Measurements from ENCODE around the gene COL12A1. TPM values are rescaled to one million over a fixed set of nuclear protein-coding genes. Genes with fewer than 3 reads are reported as not detected.

COL12A1 gene
- polyA plus RNA-seq, 4 donors: 0.67 to 32.3 (median 7.1) TPM

DNA sequence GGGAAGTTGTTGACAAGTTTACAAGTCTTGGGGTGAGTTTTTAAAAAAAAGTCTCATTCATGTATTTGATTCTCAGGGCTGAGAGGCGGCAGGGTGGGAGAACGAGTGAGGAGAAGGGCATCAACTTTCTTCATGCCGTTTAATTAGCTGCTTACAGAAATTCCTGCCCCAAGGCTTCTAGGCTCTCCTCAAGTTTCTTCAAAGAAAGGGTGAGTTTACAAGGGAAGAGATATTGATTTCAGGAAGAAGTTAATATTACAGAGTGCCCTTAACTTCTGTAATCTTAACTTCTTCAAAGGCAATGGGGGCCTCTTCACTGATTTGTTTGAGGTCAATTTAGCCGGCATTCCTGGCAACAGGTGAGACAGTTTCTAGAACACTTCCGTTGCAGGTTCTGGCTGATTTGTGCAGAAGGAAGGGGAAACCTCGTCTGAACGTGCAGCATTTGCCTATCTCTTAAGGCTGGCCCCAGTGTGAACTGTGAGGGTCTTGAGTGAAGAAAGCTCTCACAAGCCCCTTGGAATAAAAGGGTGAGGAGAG is 3.4 kb upstream of the COL12A1 start:
- Histone ChIP-seq H3K4me3 (ENCODE audit: low read depth in 1 of 3, low read length in 3 of 3) (no peak overlapping the region), H3K4me1 (ENCODE audit: control insufficient read depth in 3 of 3, insufficient read depth in 2 of 3, low read depth in 1 of 3, low read length in 2 of 3) (peaks cover 0 to 43% (median 0%) of the 10 kb centered on the region in 3 donors), H3K36me3 (ENCODE audit: control insufficient read depth in 3 of 3, insufficient read depth in 2 of 3, low read depth in 1 of 3, low read length in 3 of 3) (no peaks in the 10 kb centered on the region), H3K27me3 (ENCODE audit: control insufficient read depth in 3 of 3, insufficient read depth in 3 of 3, low read length in 3 of 3) (peaks cover 0 to 46% (median 12%) of the 10 kb centered on the region in 3 donors), H3K9me3 (ENCODE audit: control insufficient read depth in 2 of 2, insufficient read depth in 1 of 2, low read depth in 1 of 2, low read length in 1 of 2) (no peaks in the 10 kb centered on the region), H3K27ac (ENCODE audit: low read depth in 1 of 3, low read length in 2 of 3) (no peak overlapping the region)
- DNase-seq (no peak), FAIRE-seq (no peak)
- 19 to 28% (median 25%) methylated on average over 7 of the region's 7 CpGs for WGBS, 3 donors

DNA sequence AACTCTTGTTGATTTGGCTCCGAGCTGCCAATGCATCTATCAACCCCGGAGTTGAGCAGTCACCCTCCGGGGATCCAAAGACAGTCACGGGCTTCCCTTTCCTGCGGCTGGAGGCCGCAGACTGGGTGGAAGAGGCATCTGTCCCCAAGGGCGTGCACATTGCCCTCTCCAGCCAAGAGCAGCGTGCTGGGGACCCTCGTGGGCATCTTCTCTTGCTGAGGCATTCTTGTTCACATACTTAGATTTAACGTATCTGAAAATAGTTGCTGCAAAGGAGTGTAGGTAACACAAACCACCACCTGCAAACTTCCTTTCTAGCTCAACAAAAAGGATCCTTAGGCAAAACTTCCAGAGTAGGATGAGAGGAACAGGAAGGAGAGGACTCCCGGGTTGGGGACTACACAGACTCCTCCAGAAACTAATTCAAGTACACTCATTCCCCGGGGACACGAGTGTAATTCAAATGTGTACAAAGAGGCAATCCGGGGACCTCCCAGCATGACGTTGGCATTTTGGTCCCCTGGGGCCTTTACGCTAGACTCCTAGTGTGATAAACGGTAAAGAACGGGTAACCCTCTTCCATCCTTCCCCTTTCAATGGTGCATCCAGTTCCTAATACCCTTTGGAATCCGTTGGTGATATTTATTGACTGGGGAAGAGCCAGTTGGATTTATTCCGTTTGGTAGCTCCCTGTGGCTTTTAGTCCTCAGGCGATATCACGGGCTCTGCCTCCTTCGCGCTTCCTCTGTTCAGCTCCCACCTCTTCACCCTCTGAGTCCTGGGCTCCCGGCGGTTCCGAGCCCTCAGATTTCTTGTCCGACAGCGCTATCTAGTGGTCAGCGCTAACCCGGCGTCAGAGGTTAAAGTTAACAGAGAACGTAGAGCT is 2.7 kb upstream of the COL12A1 start:
- Histone ChIP-seq H3K27me3 (ENCODE audit: control insufficient read depth in 3 of 3, insufficient read depth in 3 of 3, low read length in 3 of 3) (peaks cover 3 to 52% (median 12%) of the 10 kb centered on the region in 3 donors), H3K27ac (ENCODE audit: low read depth in 1 of 3, low read length in 2 of 3) (peak overlapping the region in 2 of 3 donors; percentile 23 to 48), H3K9me3 (ENCODE audit: control insufficient read depth in 2 of 2, insufficient read depth in 1 of 2, low read depth in 1 of 2, low read length in 1 of 2) (no peaks in the 10 kb centered on the region), H3K4me3 (ENCODE audit: low read depth in 1 of 3, low read length in 3 of 3) (peak overlapping the region in 1 of 3 donors; percentile 14), H3K36me3 (ENCODE audit: control insufficient read depth in 3 of 3, insufficient read depth in 2 of 3, low read depth in 1 of 3, low read length in 3 of 3) (no peaks in the 10 kb centered on the region), H3K4me1 (ENCODE audit: control insufficient read depth in 3 of 3, insufficient read depth in 2 of 3, low read depth in 1 of 3, low read length in 2 of 3) (peaks cover 0 to 43% (median 0%) of the 10 kb centered on the region in 3 donors)
- WGBS, 3 donors: 6 to 8% (median 6%) methylated on average over 33 of the region's 33 CpGs
- FAIRE-seq: no peak
- DNase-seq: peak; percentile 74 to 90

DNA sequence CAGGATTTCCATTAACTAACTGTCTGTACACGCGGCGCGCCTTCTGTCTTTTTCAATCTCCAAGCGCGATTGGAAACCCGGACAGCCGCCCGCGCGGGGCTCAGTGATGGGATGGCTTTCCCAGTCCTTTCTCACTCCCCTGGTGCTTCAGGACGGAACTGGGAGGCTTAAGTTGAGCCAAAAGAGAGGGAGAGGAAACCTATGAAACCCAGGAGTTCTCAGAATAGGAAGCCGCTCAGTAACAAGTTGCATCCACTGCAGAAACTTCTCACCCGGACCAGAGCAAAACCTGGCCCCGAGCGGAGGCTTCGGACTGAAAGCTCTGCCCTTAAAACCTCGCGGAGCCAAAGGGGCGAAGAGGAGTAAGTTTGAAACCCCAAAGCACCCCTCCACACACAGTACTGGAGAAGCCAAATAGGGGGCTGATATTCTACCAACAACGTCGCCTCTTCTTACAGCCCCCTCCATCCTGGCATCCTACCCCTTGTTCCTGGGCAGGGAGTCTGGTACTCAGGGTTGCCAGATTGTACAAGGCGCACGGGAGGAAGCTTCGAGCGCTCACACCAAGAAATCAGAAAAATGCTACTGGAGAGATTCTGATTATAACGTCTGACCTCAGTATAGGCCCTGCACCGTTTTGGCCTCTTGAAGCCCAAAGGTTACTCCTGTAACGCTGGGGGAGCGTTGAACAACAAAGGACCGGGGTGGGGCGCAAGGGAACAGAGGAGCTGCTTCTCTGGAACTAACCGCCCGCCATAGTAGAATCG is 906 bp upstream of the COL12A1 start:
- Histone ChIP-seq H3K27me3 (ENCODE audit: control insufficient read depth in 3 of 3, insufficient read depth in 3 of 3, low read length in 3 of 3) (peaks cover 4 to 64% (median 12%) of the 10 kb centered on the region in 3 donors), H3K36me3 (ENCODE audit: control insufficient read depth in 3 of 3, insufficient read depth in 2 of 3, low read depth in 1 of 3, low read length in 3 of 3) (peaks cover 0 to 5% (median 0%) of the 10 kb centered on the region in 3 donors), H3K4me1 (ENCODE audit: control insufficient read depth in 3 of 3, insufficient read depth in 2 of 3, low read depth in 1 of 3, low read length in 2 of 3) (peaks cover 0 to 40% (median 0%) of the 10 kb centered on the region in 3 donors), H3K9me3 (ENCODE audit: control insufficient read depth in 2 of 2, insufficient read depth in 1 of 2, low read depth in 1 of 2, low read length in 1 of 2) (no peaks in the 10 kb centered on the region), H3K27ac (ENCODE audit: low read depth in 1 of 3, low read length in 2 of 3) (peak overlapping the region in 2 of 3 donors; percentile 82 to 88), H3K4me3 (ENCODE audit: low read depth in 1 of 3, low read length in 3 of 3) (peak overlapping the region in 1 of 3 donors; percentile 62)
- WGBS, 3 donors: 8 to 13% (median 11%) methylated on average over 35 of the region's 35 CpGs
- DNase-seq (no peak), FAIRE-seq (no peak)

DNA sequence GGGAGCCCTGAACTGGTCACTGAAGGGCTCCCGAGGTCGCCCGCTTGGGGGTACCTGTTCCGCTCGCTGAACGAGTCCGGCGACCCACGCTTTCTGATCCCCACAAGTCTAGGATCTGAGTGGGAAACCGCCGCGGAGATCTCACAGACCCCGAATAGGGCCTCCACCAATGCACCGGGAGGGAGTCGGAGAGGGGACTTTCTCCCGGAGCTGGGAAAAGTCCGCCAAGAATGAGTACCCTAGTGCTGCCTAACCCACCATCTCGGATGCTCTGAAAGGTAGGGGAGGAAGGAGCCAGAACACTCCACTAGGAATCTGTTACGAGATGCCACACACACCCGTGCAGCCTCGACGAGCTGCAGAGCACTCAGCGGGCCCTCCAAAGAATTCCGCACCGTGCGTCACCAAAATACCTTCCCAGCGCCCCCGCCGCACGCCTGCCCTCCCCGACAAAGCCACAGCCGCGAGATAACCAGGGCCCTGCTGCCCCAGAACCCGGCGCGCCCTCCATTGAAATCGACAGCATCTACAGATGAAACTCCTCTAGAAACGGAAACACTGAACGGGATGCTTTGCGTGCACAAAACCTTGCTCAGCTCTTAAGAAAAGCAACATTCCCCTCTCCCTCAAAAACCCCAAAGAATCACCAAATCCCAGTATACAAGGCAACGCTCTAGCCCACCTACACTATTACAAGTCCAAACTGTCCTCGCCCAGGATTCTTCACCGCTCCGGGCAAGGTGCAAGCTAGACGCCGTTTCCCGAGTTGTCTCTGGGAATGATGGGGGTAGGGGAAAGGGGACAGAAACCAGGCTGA is 686 bp downstream of the COL12A1 start:
- H3K9me3 ChIP-seq (ENCODE audit: control insufficient read depth in 2 of 2, insufficient read depth in 1 of 2, low read depth in 1 of 2, low read length in 1 of 2): no peaks in the 10 kb centered on the region
- H3K36me3 ChIP-seq (ENCODE audit: control insufficient read depth in 3 of 3, insufficient read depth in 2 of 3, low read depth in 1 of 3, low read length in 3 of 3): peaks cover 0 to 6% (median 0%) of the 10 kb centered on the region in 3 donors
- DNase-seq: no peak
- H3K27ac ChIP-seq (ENCODE audit: low read depth in 1 of 3, low read length in 2 of 3): peak overlapping the region; percentile 17 to 88 (median 82)
- peaks cover 0 to 35% (median 2%) of the 10 kb centered on the region in 3 donors for H3K4me1 ChIP-seq (ENCODE audit: control insufficient read depth in 3 of 3, insufficient read depth in 2 of 3, low read depth in 1 of 3, low read length in 2 of 3)
- FAIRE-seq: no peak
- peaks cover 4 to 68% (median 12%) of the 10 kb centered on the region in 3 donors for H3K27me3 ChIP-seq (ENCODE audit: control insufficient read depth in 3 of 3, insufficient read depth in 3 of 3, low read length in 3 of 3)
- 2 to 4% (median 4%) methylated on average over 44 to 47 of the region's 47 CpGs for WGBS, 3 donors
- H3K4me3 ChIP-seq (ENCODE audit: low read depth in 1 of 3, low read length in 3 of 3): peak overlapping the region; percentile 5 to 62 (median 29)

DNA sequence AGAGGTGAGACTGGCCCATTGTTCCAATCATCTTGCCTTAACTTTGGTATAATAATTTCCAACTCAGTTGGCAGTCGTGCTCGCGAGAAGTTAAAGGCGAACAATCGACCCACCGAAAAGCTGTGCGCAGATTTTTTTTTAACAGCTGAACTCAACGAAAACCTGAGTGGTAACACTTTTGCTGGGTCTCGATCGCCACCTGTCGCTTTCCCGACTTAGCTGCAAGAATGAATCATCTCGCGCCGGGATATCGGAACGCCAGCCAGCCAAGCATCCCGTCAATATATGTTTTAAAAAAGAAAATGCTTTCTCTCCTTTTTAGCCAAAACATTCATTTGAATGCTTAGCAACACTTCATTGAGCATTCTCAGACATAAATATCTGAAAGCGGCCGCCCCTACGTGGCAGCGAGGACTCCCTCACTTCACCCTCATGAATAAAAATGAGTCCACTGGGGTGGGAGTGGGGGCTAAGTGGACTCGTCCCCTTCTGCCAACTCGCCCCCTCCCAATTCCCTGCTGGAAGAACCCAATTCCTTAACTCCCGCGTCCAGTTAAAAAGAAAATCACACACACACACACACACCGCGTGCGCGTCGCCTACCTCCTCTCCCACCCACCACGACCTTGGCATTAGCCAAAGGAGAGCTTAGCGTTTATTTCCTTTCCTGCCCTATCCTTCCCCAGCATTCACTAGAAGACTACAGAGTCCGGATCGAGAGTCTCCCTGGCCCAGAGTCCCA is 1.5 kb downstream of the COL12A1 start:
- Histone ChIP-seq H3K4me3 (ENCODE audit: low read depth in 1 of 3, low read length in 3 of 3) (peak overlapping the region in 2 of 3 donors; percentile 29 to 62), H3K27me3 (ENCODE audit: control insufficient read depth in 3 of 3, insufficient read depth in 3 of 3, low read length in 3 of 3) (peaks cover 4 to 68% (median 12%) of the 10 kb centered on the region in 3 donors), H3K27ac (ENCODE audit: low read depth in 1 of 3, low read length in 2 of 3) (peak overlapping the region in 2 of 3 donors; percentile 82 to 88), H3K36me3 (ENCODE audit: control insufficient read depth in 3 of 3, insufficient read depth in 2 of 3, low read depth in 1 of 3, low read length in 3 of 3) (peaks cover 0 to 6% (median 0%) of the 10 kb centered on the region in 3 donors), H3K9me3 (ENCODE audit: control insufficient read depth in 2 of 2, insufficient read depth in 1 of 2, low read depth in 1 of 2, low read length in 1 of 2) (no peaks in the 10 kb centered on the region), H3K4me1 (ENCODE audit: control insufficient read depth in 3 of 3, insufficient read depth in 2 of 3, low read depth in 1 of 3, low read length in 2 of 3) (peaks cover 0 to 35% (median 2%) of the 10 kb centered on the region in 3 donors)
- peak; percentile 54 to 76 for DNase-seq
- no peak for FAIRE-seq
- 1 to 7% (median 5%) methylated on average over 35 of the region's 35 CpGs for WGBS, 3 donors

DNA sequence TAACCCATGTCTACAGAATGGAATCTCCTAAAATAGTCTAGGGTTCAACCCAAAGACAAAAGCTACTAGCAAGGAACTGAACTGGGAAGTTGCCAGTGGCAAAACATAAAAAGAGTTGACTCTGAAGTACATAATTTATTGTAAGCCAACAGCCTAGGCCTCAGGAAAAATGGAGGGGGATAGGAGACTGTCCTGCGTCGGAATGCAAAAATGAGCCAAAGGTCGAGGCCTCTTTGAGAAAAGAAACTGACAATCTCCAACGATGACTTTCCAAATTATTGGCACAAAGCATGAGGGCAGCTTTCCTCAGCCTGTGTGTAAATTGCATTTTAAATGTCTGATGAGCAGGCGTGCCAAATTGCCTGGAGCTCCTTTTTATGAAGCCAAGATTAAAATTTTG is 2.1 kb downstream of the COL12A1 start:
- peak overlapping the region in 1 of 3 donors; percentile 59 for H3K27ac ChIP-seq (ENCODE audit: low read depth in 1 of 3, low read length in 2 of 3)
- no peaks in the 10 kb centered on the region for H3K9me3 ChIP-seq (ENCODE audit: control insufficient read depth in 2 of 2, insufficient read depth in 1 of 2, low read depth in 1 of 2, low read length in 1 of 2)
- FAIRE-seq (no peak), DNase-seq (no peak)
- peaks cover 0 to 35% (median 2%) of the 10 kb centered on the region in 3 donors for H3K4me1 ChIP-seq (ENCODE audit: control insufficient read depth in 3 of 3, insufficient read depth in 2 of 3, low read depth in 1 of 3, low read length in 2 of 3)
- peak overlapping the region in 1 of 3 donors; percentile 62 for H3K4me3 ChIP-seq (ENCODE audit: low read depth in 1 of 3, low read length in 3 of 3)
- peaks cover 0 to 6% (median 0%) of the 10 kb centered on the region in 3 donors for H3K36me3 ChIP-seq (ENCODE audit: control insufficient read depth in 3 of 3, insufficient read depth in 2 of 3, low read depth in 1 of 3, low read length in 3 of 3)
- peaks cover 4 to 67% (median 12%) of the 10 kb centered on the region in 3 donors for H3K27me3 ChIP-seq (ENCODE audit: control insufficient read depth in 3 of 3, insufficient read depth in 3 of 3, low read length in 3 of 3)
- WGBS, 3 donors: 33 to 43% (median 38%) methylated on average over 5 of the region's 5 CpGs

DNA sequence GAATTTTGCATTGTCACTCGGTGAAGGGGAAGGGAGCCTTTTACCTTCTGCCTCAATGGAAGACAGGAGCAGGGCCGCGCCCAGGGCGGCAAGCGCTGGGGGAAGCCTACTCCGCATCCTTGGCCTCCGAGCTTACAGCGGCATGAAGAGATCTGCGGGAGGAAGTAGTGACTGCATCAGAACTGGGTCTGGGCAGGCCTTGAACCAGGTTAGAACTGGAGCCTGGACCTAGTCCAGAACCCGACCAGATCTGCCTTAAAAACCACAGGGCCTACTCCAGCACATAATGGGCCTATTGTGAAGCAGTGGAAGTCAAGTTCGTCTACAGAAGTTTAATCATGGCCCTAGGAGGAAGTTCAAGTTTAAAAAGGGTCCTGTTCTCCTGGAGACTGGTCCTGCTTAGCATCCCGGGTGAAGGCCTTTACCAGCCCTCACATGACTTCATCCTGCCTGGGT is 3.1 kb downstream of the COL12A1 start:
- Histone ChIP-seq H3K27me3 (ENCODE audit: control insufficient read depth in 3 of 3, insufficient read depth in 3 of 3, low read length in 3 of 3) (peaks cover 4 to 57% (median 10%) of the 10 kb centered on the region in 3 donors), H3K4me1 (ENCODE audit: control insufficient read depth in 3 of 3, insufficient read depth in 2 of 3, low read depth in 1 of 3, low read length in 2 of 3) (peaks cover 0 to 28% (median 2%) of the 10 kb centered on the region in 3 donors), H3K27ac (ENCODE audit: low read depth in 1 of 3, low read length in 2 of 3) (peak overlapping the region in 2 of 3 donors; percentile 12 to 32), H3K36me3 (ENCODE audit: control insufficient read depth in 3 of 3, insufficient read depth in 2 of 3, low read depth in 1 of 3, low read length in 3 of 3) (peaks cover 0 to 6% (median 0%) of the 10 kb centered on the region in 3 donors), H3K9me3 (ENCODE audit: control insufficient read depth in 2 of 2, insufficient read depth in 1 of 2, low read depth in 1 of 2, low read length in 1 of 2) (no peaks in the 10 kb centered on the region), H3K4me3 (ENCODE audit: low read depth in 1 of 3, low read length in 3 of 3) (peak overlapping the region in 1 of 3 donors; percentile 18)
- WGBS, 3 donors: 56 to 69% (median 58%) methylated on average over 12 of the region's 12 CpGs
- no peak for FAIRE-seq
- DNase-seq: peak in 1 of 2 donors; percentile 6
